ENCODE measurements around the gene INAFM1. TPM values are rescaled to one million over a fixed set of nuclear protein-coding genes. Genes with fewer than 3 reads are reported as not detected.

The INAFM1 gene
- total RNA-seq, 1 experiment from 2014 or later = 13.5 TPM

- Histone ChIP-seq H2AFZ (no peak overlapping the region), H3K27ac (no peak overlapping the region), H3K36me3 (ENCODE audit: low read depth) (no peaks in the 10 kb centered on the region), H3F3A (ENCODE audit: insufficient read depth, low read depth) (no peaks in the 10 kb centered on the region), H3K4me3 (no peak overlapping the region), H3K9me2 (ENCODE audit: insufficient read depth) (no peaks in the 10 kb centered on the region), H3K27me3 (ENCODE audit: insufficient read depth, low read depth) (0 out of 2 replicates have a peak, but pooled peaks cover 3% of the 10 kb centered on the region), H4K20me1 (ENCODE audit: insufficient read depth) (no peaks in the 10 kb centered on the region), H3K4me1 (replicated peaks; ENCODE audit: insufficient read depth) (no peaks in the 10 kb centered on the region), H3K79me2 (ENCODE audit: low read depth) (no peaks in the 10 kb centered on the region), H3K4me2 (no peak overlapping the region), H3K9me3 (ENCODE audit: insufficient read depth, low read depth) (no peaks in the 10 kb centered on the region)
- DNase-seq = no peak
- BruUV-seq (replicated peaks) = no TSS peak
- POLR2A ChIA-PET (ENCODE audit: unreplicated experiment) = no interaction called here
- CTCF ChIA-PET = interaction anchor here (0.6 kb wide), 1 partner anchor 15 kb away, joined by 4 read pairs; no protein-coding TSS in a partner anchor
- intact Hi-C loops (cut with micrococcal nuclease; ENCODE audit: unreplicated experiment) = no loop called here
- TF ChIP-seq CTCF (conservative IDR thresholded peaks at IDR 0.05) (no peak), EZH2 (IDR thresholded peaks at IDR 0.05; ENCODE audit: low read depth) (no peak)
These were observed 49.8 kb downstream of the INAFM1 start for GRCh38 chr19:47324502-47324901.

Small RNAs within 50 kb of the gene (microRNA-seq; reads per million reads assigned to microRNA genes)
- gene MIR3190 (ENCODE audit: borderline number of aligned reads, borderline replicate concordance) (not detected), gene MIR3191 (ENCODE audit: borderline number of aligned reads, borderline replicate concordance) (not detected)

Other genes with a start within 250 kb of the INAFM1 start
- 46.3 and 76.5 TPM in 2 replicates for gene TMEM160, start 226.3 kb upstream of the INAFM1 start, total RNA-seq (2021)
- 41.6 and 51.9 TPM in 2 replicates for gene ZC3H4, start 161.1 kb upstream of the INAFM1 start, total RNA-seq (2021)
- 133 and 148 TPM in 2 replicates for gene SAE1, start 144.1 kb upstream of the INAFM1 start, total RNA-seq (2021)
- 18.3 and 18.8 TPM in 2 replicates for gene BBC3, start 43.7 kb upstream of the INAFM1 start, total RNA-seq (2021)
- gene CCDC9, start 18.4 kb upstream of the INAFM1 start, total RNA-seq (2021) = 34.7 and 37.0 TPM in 2 replicates
- 8.5 and 10.8 TPM in 2 replicates for gene C5AR1, start 35.0 kb downstream of the INAFM1 start, total RNA-seq (2021)
- not detected in 2 replicates for gene C5AR2, start 57.3 kb downstream of the INAFM1 start, total RNA-seq (2021)
- gene DHX34, start 74.4 kb downstream of the INAFM1 start, total RNA-seq (2021) = 23.0 TPM in 2 replicates
- gene MEIS3, start 144.6 kb downstream of the INAFM1 start, total RNA-seq (2021) = 1.9 and 4.9 TPM in 2 replicates
- not detected in 2 replicates for gene SLC8A2, start 197.0 kb downstream of the INAFM1 start, total RNA-seq (2021)
- 20.8 and 24.2 TPM in 2 replicates for gene KPTN, start 209.3 kb downstream of the INAFM1 start, total RNA-seq (2021)
- 78.3 and 80.4 TPM in 2 replicates for gene NAPA, start 240.2 kb downstream of the INAFM1 start, total RNA-seq (2021)